ENCODE results near the gene C1orf232. TPM values are rescaled to one million over a fixed set of nuclear protein-coding genes. Genes with fewer than 3 reads are reported as not detected.

The C1orf232 gene
- total and polyA plus RNA-seq, 8 donors: not detected

GRCh38 chr1:26130695-26131094 is 38.1 kb downstream of the C1orf232 start:
- Histone ChIP-seq H3K4me3 (no peak overlapping the region), H3K27me3 (no peaks in the 10 kb centered on the region), H3K9me3 (no peaks in the 10 kb centered on the region), H3K4me1 (peaks cover 0 to 28% of the 10 kb centered on the region in 2 donors), H3K27ac (no peak overlapping the region), H3K36me3 (no peaks in the 10 kb centered on the region)
- ATAC-seq: no peak
- TF ChIP-seq, protein P1, sequence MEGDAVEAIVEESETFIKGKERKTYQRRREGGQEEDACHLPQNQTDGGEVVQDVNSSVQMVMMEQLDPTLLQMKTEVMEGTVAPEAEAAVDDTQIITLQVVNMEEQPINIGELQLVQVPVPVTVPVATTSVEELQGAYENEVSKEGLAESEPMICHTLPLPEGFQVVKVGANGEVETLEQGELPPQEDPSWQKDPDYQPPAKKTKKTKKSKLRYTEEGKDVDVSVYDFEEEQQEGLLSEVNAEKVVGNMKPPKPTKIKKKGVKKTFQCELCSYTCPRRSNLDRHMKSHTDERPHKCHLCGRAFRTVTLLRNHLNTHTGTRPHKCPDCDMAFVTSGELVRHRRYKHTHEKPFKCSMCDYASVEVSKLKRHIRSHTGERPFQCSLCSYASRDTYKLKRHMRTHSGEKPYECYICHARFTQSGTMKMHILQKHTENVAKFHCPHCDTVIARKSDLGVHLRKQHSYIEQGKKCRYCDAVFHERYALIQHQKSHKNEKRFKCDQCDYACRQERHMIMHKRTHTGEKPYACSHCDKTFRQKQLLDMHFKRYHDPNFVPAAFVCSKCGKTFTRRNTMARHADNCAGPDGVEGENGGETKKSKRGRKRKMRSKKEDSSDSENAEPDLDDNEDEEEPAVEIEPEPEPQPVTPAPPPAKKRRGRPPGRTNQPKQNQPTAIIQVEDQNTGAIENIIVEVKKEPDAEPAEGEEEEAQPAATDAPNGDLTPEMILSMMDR (IDR thresholded peaks at IDR 0.05): no peak
- no peak for DNase-seq
- intact Hi-C loops (cut with DNase I): no loop called here

GRCh38 chr1:26129778-26130177 is 39.0 kb downstream of the C1orf232 start:
- intact Hi-C loops (cut with DNase I): no loop called here
- DNase-seq: no peak
- TF ChIP-seq, protein P1 (IDR thresholded peaks at IDR 0.05): no peak
- Histone ChIP-seq H3K9me3 (no peaks in the 10 kb centered on the region), H3K4me1 (peaks cover 0 to 37% of the 10 kb centered on the region in 2 donors), H3K36me3 (no peaks in the 10 kb centered on the region), H3K27ac (no peak overlapping the region), H3K27me3 (no peaks in the 10 kb centered on the region), H3K4me3 (no peak overlapping the region)
- ATAC-seq: no peak

DNA sequence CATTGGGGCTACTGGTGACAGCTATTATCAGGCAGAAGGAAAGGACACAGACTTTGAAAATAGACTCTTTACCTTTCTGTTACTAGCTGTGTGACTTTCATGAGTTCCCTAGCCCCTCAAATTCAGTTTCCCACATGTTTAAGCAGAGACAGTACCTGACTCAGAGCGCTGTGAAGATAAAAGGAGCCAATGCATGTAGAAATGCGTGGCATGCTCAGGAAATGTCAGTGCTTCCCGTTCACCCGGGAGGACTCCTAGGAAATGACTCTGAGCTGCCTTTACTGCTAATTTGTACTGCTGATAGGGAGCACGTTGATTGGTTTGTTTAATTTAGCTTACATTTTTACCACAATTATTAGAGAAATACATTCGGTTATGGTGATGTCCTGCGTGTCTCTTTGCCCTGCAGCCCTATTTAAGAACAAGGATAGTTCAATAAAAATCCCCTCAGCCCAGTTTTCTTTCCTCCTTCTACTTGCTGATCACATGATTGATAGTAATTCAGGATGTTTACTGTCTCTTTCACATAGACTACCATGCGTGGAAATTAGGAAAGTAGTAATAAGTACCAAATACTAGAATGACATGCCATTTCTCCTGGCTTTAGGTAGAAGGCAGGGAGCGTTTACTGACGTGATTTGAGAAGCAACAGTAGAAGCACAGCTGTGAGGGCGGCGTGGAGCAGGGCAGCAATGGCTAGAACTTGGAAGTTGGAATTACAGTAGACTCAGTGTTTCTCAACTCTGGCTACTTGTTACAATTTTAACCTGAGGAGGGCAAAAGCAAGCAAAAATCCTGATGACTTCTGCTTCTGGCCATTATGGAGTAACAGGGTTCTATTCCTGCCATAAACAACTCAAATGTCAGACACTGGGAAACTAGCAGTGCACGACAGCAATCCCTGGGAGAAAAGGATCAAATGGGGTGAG is 41.3 kb downstream of the C1orf232 start:
- peak overlapping the region; percentile 68 to 86 for H3K27ac ChIP-seq
- H3K9me3 ChIP-seq: no peaks in the 10 kb centered on the region
- no peak overlapping the region for H3K4me3 ChIP-seq
- H3K4me1 ChIP-seq: peaks cover 5 to 59% of the 10 kb centered on the region in 2 donors
- H3K27me3 ChIP-seq: no peaks in the 10 kb centered on the region
- intact Hi-C loops (cut with DNase I): no loop called here
- no peaks in the 10 kb centered on the region for H3K36me3 ChIP-seq
- DNase-seq: no peak
- peak; percentile 47 for ATAC-seq
- TF ChIP-seq, protein P1 (IDR thresholded peaks at IDR 0.05): no peak

DNA sequence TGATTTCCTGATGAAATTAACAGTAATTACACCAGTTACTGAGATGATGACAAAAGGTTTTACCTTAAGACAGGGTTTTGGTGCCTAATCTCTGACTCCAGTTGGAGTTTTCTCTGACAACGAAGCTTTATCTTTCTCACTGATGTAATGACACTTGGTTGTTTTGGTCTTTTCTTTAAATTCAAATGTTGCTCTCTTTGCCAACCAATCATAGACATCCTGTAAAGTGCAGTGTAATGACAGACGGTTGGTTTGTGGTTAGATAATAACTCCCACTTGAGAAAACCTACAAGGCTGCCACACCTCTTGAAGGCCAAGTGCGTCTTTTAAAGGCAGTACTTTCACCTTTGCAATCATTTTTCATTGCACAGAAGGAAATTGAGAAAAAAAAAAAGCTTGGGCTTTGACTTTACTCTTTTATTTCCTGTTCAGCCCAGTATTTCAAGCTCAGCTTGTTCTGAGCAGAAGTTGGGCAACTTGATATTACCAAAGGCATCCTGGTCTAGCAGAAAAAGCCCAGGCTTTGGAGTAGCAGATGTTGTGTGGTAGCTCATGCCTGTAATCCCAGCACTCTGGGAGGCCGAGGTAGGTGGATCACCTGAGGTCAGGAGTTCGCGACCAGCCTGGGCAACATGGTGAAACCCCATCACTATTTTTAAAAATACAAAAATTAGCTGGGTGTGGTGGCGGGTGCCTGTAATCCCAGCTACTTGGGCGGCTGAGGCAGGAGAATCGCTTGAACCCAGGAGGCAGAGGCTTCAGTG is 42.3 kb downstream of the C1orf232 start:
- Histone ChIP-seq H3K27me3 (no peaks in the 10 kb centered on the region), H3K36me3 (no peaks in the 10 kb centered on the region), H3K9me3 (no peaks in the 10 kb centered on the region), H3K4me3 (peak overlapping the region in 1 of 2 donors; percentile 9), H3K27ac (peak overlapping the region; percentile 68 to 86), H3K4me1 (peaks cover 5 to 69% of the 10 kb centered on the region in 2 donors)
- DNase-seq: peak in 2 of 4 donors; percentile 34 to 72
- intact Hi-C loops (cut with DNase I): no loop called here
- TF ChIP-seq, protein P1 (IDR thresholded peaks at IDR 0.05): no peak
- peak; percentile 76 for ATAC-seq

DNA sequence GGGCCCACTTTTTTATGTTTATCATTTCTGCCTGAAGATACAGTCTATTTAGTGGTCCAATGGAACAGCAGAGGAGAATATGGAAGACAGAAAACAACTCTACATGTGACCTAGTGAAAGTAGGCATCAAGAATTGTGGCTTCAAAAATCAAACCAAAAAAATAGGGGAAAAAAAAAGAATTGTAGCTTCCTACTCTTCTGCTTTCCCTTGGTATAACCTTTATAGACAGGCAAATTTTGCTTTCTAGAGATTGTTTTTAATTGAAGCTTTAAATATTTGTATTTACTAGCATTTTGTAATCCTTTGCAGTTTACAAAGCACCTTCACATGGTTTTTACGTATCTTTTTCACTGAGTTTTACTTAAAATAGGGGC is 42.8 kb downstream of the C1orf232 start:
- H3K27me3 ChIP-seq: no peaks in the 10 kb centered on the region
- ATAC-seq (no peak), DNase-seq (no peak)
- intact Hi-C loops (cut with DNase I): no loop called here
- H3K27ac ChIP-seq: peak overlapping the region; percentile 68 to 86
- H3K36me3 ChIP-seq: no peaks in the 10 kb centered on the region
- TF ChIP-seq, protein P1 (IDR thresholded peaks at IDR 0.05): no peak
- H3K4me1 ChIP-seq: peaks cover 5 to 75% of the 10 kb centered on the region in 2 donors
- no peaks in the 10 kb centered on the region for H3K9me3 ChIP-seq
- H3K4me3 ChIP-seq: no peak overlapping the region

Data from left lung (tissue), 10 donors.